Adrenal gland (tissue), 5 donors: ENCODE data around the gene TSHZ2.

Experiments
- CTCF ChIP-seq, 6 experiments: fragments of 450-650 bp in 4 of 6; fragments of 200-600 bp in 2 of 6; sonication (generic) in 1 of 6; IDR thresholded peaks; 1 replicate in 5 of 6; 2 replicates in 1 of 6; pipeline versions ENCODE4 v1.5.1 to v1.8.0; 2016 to 2021; ENCODE audit warnings: antibody characterized with exemption in 6 of 6, mild to moderate bottlenecking in 2 of 6, moderate library complexity in 1 of 6
- POLR2A ChIP-seq, 2 donors: fragments of 450-650 bp; IDR thresholded peaks; one replicate each; pipeline ENCODE4 v1.6.1; 2017; ENCODE audit warnings: antibody characterized with exemption in 2 of 2, mild to moderate bottlenecking in 2 of 2, moderate library complexity in 1 of 2
- donor health status: DM: no; HTN: no; CAD: no.

- no peak for TF ChIP-seq POLR2A (IDR thresholded peaks at IDR 0.05)
- TF ChIP-seq CTCF (IDR thresholded peaks at IDR 0.05), result no peak
These were observed 80.2 kb downstream of the TSHZ2 start for GRCh38 chr20:53052380-53052779.
